ENCODE data around the gene C4orf33.
"Not testable (repeated sequence)": the region's sequence is repeated elsewhere in the genome, so short reads cannot be mapped to it uniquely, and the experiment has no call there.

The C4orf33 gene

GRCh38 chr4:129095811-129096454 lies at the start of gene C4orf33:
Gene C4orf33, plus strand, starts transcription at chr4:129096152. Its CDS starts 6,459 bp downstream, at chr4:129102611.
- no peaks in the 10 kb centered on the region for H3K36me3 ChIP-seq (ENCODE audit: control insufficient read depth, insufficient read depth, low read length)
- DNase-seq (ENCODE audit: extremely low read depth, insufficient read length): peak; percentile 43
- TF ChIP-seq CTCF (IDR thresholded peaks at IDR 0.05; ENCODE audit: insufficient read depth, low read length, poor library complexity, severe bottlenecking): no peak
- no peaks in the 10 kb centered on the region for H3K27me3 ChIP-seq (replicated peaks; ENCODE audit: control insufficient read depth, insufficient read depth, low read length)
- H3K4me3 ChIP-seq (replicated peaks; ENCODE audit: low read depth, low read length): peak within 1 kb of the TSS; percentile 74

- no peak for TF ChIP-seq CTCF (IDR thresholded peaks at IDR 0.05; ENCODE audit: insufficient read depth, low read length, poor library complexity, severe bottlenecking)
- DNase-seq (ENCODE audit: extremely low read depth, insufficient read length): no peak
- Histone ChIP-seq H3K36me3 (ENCODE audit: control insufficient read depth, insufficient read depth, low read length) (peaks cover 2% of the 10 kb centered on the region), H3K27me3 (replicated peaks; ENCODE audit: control insufficient read depth, insufficient read depth, low read length) (no peaks in the 10 kb centered on the region), H3K4me3 (replicated peaks; ENCODE audit: low read depth, low read length) (no peak overlapping the region)
These were observed 36.9 kb upstream of the C4orf33 start for GRCh38 chr4:129059028-129059427.

- Histone ChIP-seq H3K4me3 (replicated peaks; ENCODE audit: low read depth, low read length) (no peak overlapping the region), H3K27me3 (replicated peaks; ENCODE audit: control insufficient read depth, insufficient read depth, low read length) (no peaks in the 10 kb centered on the region), H3K36me3 (ENCODE audit: control insufficient read depth, insufficient read depth, low read length) (peaks cover 2% of the 10 kb centered on the region)
- TF ChIP-seq CTCF (IDR thresholded peaks at IDR 0.05; ENCODE audit: insufficient read depth, low read length, poor library complexity, severe bottlenecking): no peak
- no peak for DNase-seq (ENCODE audit: extremely low read depth, insufficient read length)
These were observed 33.4 kb upstream of the C4orf33 start for GRCh38 chr4:129062580-129062979.

- no peak for DNase-seq (ENCODE audit: extremely low read depth, insufficient read length)
- peaks cover 2% of the 10 kb centered on the region for H3K36me3 ChIP-seq (ENCODE audit: control insufficient read depth, insufficient read depth, low read length)
- no peak for TF ChIP-seq CTCF (IDR thresholded peaks at IDR 0.05; ENCODE audit: insufficient read depth, low read length, poor library complexity, severe bottlenecking)
- no peaks in the 10 kb centered on the region for H3K27me3 ChIP-seq (replicated peaks; ENCODE audit: control insufficient read depth, insufficient read depth, low read length)
- no peak overlapping the region for H3K4me3 ChIP-seq (replicated peaks; ENCODE audit: low read depth, low read length)
These were observed 32.3 kb upstream of the C4orf33 start for GRCh38 chr4:129063640-129064039.

- DNase-seq (ENCODE audit: extremely low read depth, insufficient read length): no peak
- Histone ChIP-seq H3K36me3 (ENCODE audit: control insufficient read depth, insufficient read depth, low read length) (peaks cover 2% of the 10 kb centered on the region), H3K27me3 (replicated peaks; ENCODE audit: control insufficient read depth, insufficient read depth, low read length) (no peaks in the 10 kb centered on the region), H3K4me3 (replicated peaks; ENCODE audit: low read depth, low read length) (no peak overlapping the region)
- no peak for TF ChIP-seq CTCF (IDR thresholded peaks at IDR 0.05; ENCODE audit: insufficient read depth, low read length, poor library complexity, severe bottlenecking)
These were observed 31.2 kb upstream of the C4orf33 start for GRCh38 chr4:129064717-129065116.

GRCh38 chr4:129069537-129069936 lies 26.4 kb upstream of the C4orf33 start:
- not testable (repeated sequence) for H3K36me3 ChIP-seq (ENCODE audit: control insufficient read depth, insufficient read depth, low read length); DNase-seq (ENCODE audit: extremely low read depth, insufficient read length); H3K4me3 ChIP-seq (replicated peaks; ENCODE audit: low read depth, low read length); H3K27me3 ChIP-seq (replicated peaks; ENCODE audit: control insufficient read depth, insufficient read depth, low read length)
